ENCODE data around the gene TP53TG5. TPM values are rescaled to one million over a fixed set of nuclear protein-coding genes. Genes with fewer than 3 reads are reported as not detected.

Gene TP53TG5
- total and polyA plus RNA-seq, 2 donors (not counting 1 experiment from before 2014, with no cell fraction given) = 0.14 TPM; not detected in 1

DNA sequence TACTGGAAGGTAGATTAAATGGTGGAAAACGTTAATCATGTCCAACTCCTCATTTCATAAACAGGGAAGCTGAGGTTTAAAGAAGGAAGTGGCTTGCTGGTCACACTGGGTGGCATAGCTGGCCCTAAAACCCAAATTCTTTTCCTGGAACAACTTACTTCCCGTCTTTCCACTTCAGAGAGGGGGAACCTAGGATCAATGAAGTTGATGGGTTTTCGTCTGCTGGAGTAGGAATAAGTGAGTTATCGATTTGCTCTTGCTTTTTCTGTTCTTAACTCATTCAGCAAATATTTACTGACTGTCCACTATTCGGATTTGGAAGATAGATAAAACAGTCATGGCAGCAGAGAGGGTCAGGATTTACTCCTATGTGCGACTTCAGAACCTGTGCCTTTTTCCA, 16.3 kb downstream of the TP53TG5 start:
- Histone ChIP-seq H3K9me3 (ENCODE audit: control insufficient read depth, insufficient read depth, low read depth, low read length) (no peaks in the 10 kb centered on the region), H3K27ac (ENCODE audit: insufficient read depth, low read length) (no peak overlapping the region), H3K4me1 (ENCODE audit: control insufficient read depth, extremely low read depth, insufficient read depth, low read length) (peaks cover 25% of the 10 kb centered on the region), H3K27me3 (ENCODE audit: control insufficient read depth, insufficient read depth, low read length) (no peaks in the 10 kb centered on the region), H3K4me2 (ENCODE audit: extremely low read depth, insufficient read depth, low read length) (no peak overlapping the region), H3K4me3 (replicated peaks in 1 of 4; ENCODE audit: control extremely low read depth in 1 of 4, insufficient read depth in 1 of 4, low read depth in 3 of 4, low read length in 4 of 4) (no peak overlapping the region), H3K9ac (ENCODE audit: insufficient read depth, low read length) (no peak overlapping the region), H2AFZ (ENCODE audit: low read length) (no peak overlapping the region), H3K36me3 (ENCODE audit: control insufficient read depth, insufficient read depth, low read length) (peaks cover 6% of the 10 kb centered on the region), H3K79me2 (ENCODE audit: control insufficient read depth, insufficient read depth, low read length) (peaks cover 14% of the 10 kb centered on the region), H4K20me1 (ENCODE audit: control insufficient read depth, extremely low read depth, insufficient read depth, low read length) (no peaks in the 10 kb centered on the region)
- no peak for DNase-seq (ENCODE audit: low read depth in 2 of 2)
- TF ChIP-seq, protein P1, sequence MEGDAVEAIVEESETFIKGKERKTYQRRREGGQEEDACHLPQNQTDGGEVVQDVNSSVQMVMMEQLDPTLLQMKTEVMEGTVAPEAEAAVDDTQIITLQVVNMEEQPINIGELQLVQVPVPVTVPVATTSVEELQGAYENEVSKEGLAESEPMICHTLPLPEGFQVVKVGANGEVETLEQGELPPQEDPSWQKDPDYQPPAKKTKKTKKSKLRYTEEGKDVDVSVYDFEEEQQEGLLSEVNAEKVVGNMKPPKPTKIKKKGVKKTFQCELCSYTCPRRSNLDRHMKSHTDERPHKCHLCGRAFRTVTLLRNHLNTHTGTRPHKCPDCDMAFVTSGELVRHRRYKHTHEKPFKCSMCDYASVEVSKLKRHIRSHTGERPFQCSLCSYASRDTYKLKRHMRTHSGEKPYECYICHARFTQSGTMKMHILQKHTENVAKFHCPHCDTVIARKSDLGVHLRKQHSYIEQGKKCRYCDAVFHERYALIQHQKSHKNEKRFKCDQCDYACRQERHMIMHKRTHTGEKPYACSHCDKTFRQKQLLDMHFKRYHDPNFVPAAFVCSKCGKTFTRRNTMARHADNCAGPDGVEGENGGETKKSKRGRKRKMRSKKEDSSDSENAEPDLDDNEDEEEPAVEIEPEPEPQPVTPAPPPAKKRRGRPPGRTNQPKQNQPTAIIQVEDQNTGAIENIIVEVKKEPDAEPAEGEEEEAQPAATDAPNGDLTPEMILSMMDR (conservative IDR thresholded peaks at IDR 0.05 in 1 of 2, IDR thresholded peaks at IDR 0.05 in 1 of 2; ENCODE audit: low read depth in 1 of 2, low read length in 2 of 2) = no peak
- no peak for TF ChIP-seq EZH2 (IDR thresholded peaks at IDR 0.05; ENCODE audit: low read length, missing control alignments)

DNA sequence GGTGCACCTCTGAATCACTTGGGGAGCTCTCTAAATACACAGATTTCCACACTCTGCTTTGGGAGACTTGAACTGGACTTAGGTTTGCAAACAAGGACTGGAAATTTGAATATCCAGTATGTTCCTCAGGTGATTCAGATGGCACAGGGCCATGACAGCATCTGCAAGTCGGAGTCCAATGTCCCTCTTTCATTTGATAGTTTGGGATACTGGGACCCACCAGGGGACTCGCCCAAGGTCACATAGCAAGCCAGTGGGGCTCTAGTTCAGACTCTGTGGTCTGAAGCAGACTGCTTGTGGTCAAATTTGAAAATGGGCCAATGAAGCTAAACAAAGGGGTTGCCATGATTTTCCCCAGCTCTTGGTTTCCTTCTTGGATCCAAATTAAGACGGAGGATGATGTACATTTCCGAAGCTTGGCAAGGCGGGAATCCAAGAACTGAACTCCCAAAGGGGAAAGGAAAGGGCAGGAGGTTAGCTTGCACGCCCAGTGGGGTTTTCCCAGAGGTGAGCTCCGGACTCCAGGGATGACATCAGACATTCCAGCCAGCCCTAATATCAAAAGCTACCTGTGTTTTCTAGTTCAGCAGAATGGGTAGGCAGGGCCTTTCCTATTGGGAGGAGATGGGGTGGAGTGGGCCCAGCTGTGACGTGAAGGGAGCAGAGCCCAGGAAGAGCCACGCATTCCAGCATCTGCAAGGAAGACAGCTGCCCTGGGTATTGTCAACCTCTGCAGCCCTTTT, 18.5 kb downstream of the TP53TG5 start:
- Histone ChIP-seq H3K4me3 (replicated peaks in 1 of 4; ENCODE audit: control extremely low read depth in 1 of 4, insufficient read depth in 1 of 4, low read depth in 3 of 4, low read length in 4 of 4) (no peak overlapping the region), H3K4me1 (ENCODE audit: control insufficient read depth, extremely low read depth, insufficient read depth, low read length) (peaks cover 33% of the 10 kb centered on the region), H3K79me2 (ENCODE audit: control insufficient read depth, insufficient read depth, low read length) (peaks cover 9% of the 10 kb centered on the region), H3K9ac (ENCODE audit: insufficient read depth, low read length) (no peak overlapping the region), H3K27me3 (ENCODE audit: control insufficient read depth, insufficient read depth, low read length) (no peaks in the 10 kb centered on the region), H3K27ac (ENCODE audit: insufficient read depth, low read length) (peak overlapping the region; percentile 68), H3K4me2 (ENCODE audit: extremely low read depth, insufficient read depth, low read length) (no peak overlapping the region), H3K9me3 (ENCODE audit: control insufficient read depth, insufficient read depth, low read depth, low read length) (no peaks in the 10 kb centered on the region), H4K20me1 (ENCODE audit: control insufficient read depth, extremely low read depth, insufficient read depth, low read length) (no peaks in the 10 kb centered on the region), H2AFZ (ENCODE audit: low read length) (no peak overlapping the region), H3K36me3 (ENCODE audit: control insufficient read depth, insufficient read depth, low read length) (no peaks in the 10 kb centered on the region)
- TF ChIP-seq, protein P1 (conservative IDR thresholded peaks at IDR 0.05 in 1 of 2, IDR thresholded peaks at IDR 0.05 in 1 of 2; ENCODE audit: low read depth in 1 of 2, low read length in 2 of 2) = no peak
- TF ChIP-seq EZH2 (IDR thresholded peaks at IDR 0.05; ENCODE audit: low read length, missing control alignments) = no peak
- peak; percentile 67 to 82 for DNase-seq (ENCODE audit: low read depth in 2 of 2)

DNA sequence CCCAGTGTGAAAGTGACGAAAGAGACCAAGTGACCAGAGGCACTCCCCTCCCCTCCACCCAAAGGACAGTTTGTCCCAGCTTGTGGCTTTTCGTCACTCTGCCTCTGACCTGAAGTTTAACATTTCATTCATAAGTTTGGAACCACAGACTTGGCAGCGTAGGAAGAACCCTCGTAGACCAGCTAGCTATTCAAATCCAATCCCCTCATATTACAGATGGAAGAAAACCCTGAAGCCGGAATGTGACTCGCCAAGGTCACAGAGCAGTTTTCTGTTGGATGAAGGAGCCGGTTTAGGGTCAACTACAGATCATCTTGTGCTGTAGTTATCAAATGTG, 19.1 kb downstream of the TP53TG5 start:
- Histone ChIP-seq H3K9me3 (ENCODE audit: control insufficient read depth, insufficient read depth, low read depth, low read length) (no peaks in the 10 kb centered on the region), H3K27ac (ENCODE audit: insufficient read depth, low read length) (peak overlapping the region; percentile 68), H4K20me1 (ENCODE audit: control insufficient read depth, extremely low read depth, insufficient read depth, low read length) (no peaks in the 10 kb centered on the region), H3K9ac (ENCODE audit: insufficient read depth, low read length) (no peak overlapping the region), H3K79me2 (ENCODE audit: control insufficient read depth, insufficient read depth, low read length) (peaks cover 7% of the 10 kb centered on the region), H3K4me2 (ENCODE audit: extremely low read depth, insufficient read depth, low read length) (peak overlapping the region; percentile 58), H3K4me3 (replicated peaks in 1 of 4; ENCODE audit: control extremely low read depth in 1 of 4, insufficient read depth in 1 of 4, low read depth in 3 of 4, low read length in 4 of 4) (no peak overlapping the region), H3K36me3 (ENCODE audit: control insufficient read depth, insufficient read depth, low read length) (no peaks in the 10 kb centered on the region), H3K27me3 (ENCODE audit: control insufficient read depth, insufficient read depth, low read length) (no peaks in the 10 kb centered on the region), H3K4me1 (ENCODE audit: control insufficient read depth, extremely low read depth, insufficient read depth, low read length) (peaks cover 35% of the 10 kb centered on the region), H2AFZ (ENCODE audit: low read length) (no peak overlapping the region)
- peak; percentile 81 to 88 for DNase-seq (ENCODE audit: low read depth in 2 of 2)
- TF ChIP-seq, protein P1 (conservative IDR thresholded peaks at IDR 0.05 in 1 of 2, IDR thresholded peaks at IDR 0.05 in 1 of 2; ENCODE audit: low read depth in 1 of 2, low read length in 2 of 2) = no peak
- TF ChIP-seq EZH2 (IDR thresholded peaks at IDR 0.05; ENCODE audit: low read length, missing control alignments) = no peak

All from fibroblast of lung (primary cell).